ENCODE results near the gene ME3. TPM values are rescaled to one million over a fixed set of nuclear protein-coding genes. Genes with fewer than 3 reads are reported as not detected.
A peak's percentile ranks its signal among the peaks of the same experiment; 100 is the strongest.

ME3 gene
- total RNA-seq, 1 experiment from 2014 or later = 83.8 TPM

DNA sequence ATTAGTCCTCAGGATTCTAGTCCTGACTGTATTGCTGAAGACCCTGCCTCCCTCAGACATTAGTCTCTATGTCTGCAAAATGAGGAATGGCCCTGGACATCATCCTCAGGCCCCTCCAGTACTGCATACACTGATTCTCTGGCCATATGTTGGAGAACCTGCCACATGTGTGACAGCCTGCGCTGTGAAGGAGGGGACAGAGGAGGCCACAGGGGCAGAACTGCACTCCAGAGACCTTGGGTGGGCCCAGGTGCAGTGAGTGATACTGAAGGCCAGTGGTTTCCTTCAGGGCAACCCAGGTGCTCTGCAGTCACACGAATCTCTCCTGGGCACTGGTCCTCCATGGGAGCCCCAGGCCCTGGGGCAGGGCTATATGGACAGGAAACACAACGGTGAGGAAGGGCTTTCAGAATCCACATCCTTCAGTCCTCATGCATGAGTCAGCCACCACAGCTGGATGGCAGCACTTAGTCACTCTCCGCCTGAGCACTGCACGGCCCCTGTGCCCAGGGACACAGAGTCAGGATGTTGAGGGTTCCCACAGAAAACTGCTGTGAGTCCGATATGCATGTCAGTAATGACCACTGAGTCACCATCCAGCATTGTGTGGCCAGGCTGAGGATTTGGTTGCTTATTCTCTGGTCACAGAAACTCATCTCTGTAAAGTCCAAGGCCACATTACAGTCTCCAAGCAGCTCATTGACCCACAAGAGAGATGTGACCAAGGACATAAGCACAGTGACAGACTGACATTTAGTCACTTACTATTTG is 39.7 kb downstream of the ME3 start:
- Histone ChIP-seq H3K9me2 (replicated peaks; ENCODE audit: low read length) (no peaks in the 10 kb centered on the region), H3K9me3 (ENCODE audit: low read length) (no peaks in the 10 kb centered on the region), H3K27me3 (ENCODE audit: low read length) (no peaks in the 10 kb centered on the region), H2AFZ (ENCODE audit: low read length) (no peak overlapping the region), H4K20me1 (ENCODE audit: low read length) (no peaks in the 10 kb centered on the region), H3K4me1 (ENCODE audit: insufficient read depth, low read length) (peaks cover 29% of the 10 kb centered on the region), H3K9ac (ENCODE audit: low read length) (peak overlapping the region; percentile 69), H3K79me2 (ENCODE audit: low read length) (peaks cover 3% of the 10 kb centered on the region; the same call in 1 of the 2 replicates), H3K4me2 (ENCODE audit: low read length) (peak overlapping the region; percentile 24), H3K4me3 (ENCODE audit: low read length) (no peak overlapping the region), H3K36me3 (ENCODE audit: low read depth, low read length) (peaks cover 3% of the 10 kb centered on the region; the same call in 1 of the 2 replicates), H3K27ac (ENCODE audit: low read length) (peak overlapping the region; percentile 91), H3F3A (ENCODE audit: low read length, unreplicated experiment) (no peaks in the 10 kb centered on the region)
- POLR2A ChIA-PET (ENCODE audit: unreplicated experiment) = interaction anchor here (0.5 to 0.7 kb wide), 2 partner anchors 13 to 113 kb away, joined by 3 to 7 read pairs; no protein-coding TSS in a partner anchor
- ATAC-seq (peak; percentile 98), DNase-seq (peak; percentile 92)
- no peak for TF ChIP-seq EZH2 (IDR thresholded peaks at IDR 0.05; ENCODE audit: low read length, unreplicated experiment)
- TF ChIP-seq, protein P1, sequence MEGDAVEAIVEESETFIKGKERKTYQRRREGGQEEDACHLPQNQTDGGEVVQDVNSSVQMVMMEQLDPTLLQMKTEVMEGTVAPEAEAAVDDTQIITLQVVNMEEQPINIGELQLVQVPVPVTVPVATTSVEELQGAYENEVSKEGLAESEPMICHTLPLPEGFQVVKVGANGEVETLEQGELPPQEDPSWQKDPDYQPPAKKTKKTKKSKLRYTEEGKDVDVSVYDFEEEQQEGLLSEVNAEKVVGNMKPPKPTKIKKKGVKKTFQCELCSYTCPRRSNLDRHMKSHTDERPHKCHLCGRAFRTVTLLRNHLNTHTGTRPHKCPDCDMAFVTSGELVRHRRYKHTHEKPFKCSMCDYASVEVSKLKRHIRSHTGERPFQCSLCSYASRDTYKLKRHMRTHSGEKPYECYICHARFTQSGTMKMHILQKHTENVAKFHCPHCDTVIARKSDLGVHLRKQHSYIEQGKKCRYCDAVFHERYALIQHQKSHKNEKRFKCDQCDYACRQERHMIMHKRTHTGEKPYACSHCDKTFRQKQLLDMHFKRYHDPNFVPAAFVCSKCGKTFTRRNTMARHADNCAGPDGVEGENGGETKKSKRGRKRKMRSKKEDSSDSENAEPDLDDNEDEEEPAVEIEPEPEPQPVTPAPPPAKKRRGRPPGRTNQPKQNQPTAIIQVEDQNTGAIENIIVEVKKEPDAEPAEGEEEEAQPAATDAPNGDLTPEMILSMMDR (conservative IDR thresholded peaks at IDR 0.05; ENCODE audit: low read depth, low read length) = peak; percentile 28
- intact Hi-C loops (cut with micrococcal nuclease) = loop anchor here (2.0 kb wide), 1 partner anchor 186 kb away; no protein-coding TSS in a partner anchor
- CTCF ChIA-PET = no interaction called here
- BruUV-seq (replicated peaks) = no TSS peak

DNA sequence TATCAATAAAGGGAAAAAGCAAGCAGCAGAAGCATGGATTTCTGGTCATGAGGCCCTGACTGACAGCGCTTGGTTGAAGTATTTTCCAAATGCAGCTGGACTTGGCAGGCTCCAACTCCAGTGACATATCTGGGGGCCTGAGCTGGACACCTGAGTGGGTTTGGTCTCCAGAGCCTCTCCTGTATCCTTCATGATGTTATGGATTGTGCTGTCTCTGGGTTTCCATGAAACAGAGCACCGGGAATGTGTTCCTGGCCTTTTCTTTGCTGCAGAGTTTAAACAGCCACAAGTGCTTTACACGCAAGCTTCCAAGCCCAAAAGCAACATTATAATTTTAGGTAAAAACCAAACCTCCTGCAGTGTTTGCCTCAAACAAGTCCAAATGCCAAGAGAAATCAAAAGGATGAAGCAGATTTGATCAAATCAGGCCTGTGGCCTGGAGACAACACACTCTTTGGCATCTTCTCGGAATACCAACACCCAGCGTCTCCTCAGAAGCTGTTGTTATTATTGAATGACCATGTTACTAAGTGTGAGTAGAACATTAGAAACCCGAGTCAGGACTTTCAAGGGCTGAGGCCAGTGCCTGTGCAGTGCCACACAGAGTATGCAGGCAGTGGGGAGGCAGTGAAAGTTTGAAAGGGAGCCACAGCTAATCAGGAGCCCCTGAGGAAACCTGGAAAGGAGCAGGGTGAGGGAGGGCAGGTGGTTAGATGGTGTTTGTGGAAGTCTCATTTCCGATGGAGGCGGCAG is 42.0 kb downstream of the ME3 start:
- Histone ChIP-seq H4K20me1 (ENCODE audit: low read length) (no peaks in the 10 kb centered on the region), H3K27me3 (ENCODE audit: low read length) (no peaks in the 10 kb centered on the region), H3F3A (ENCODE audit: low read length, unreplicated experiment) (no peaks in the 10 kb centered on the region), H3K4me1 (ENCODE audit: insufficient read depth, low read length) (peaks cover 18% of the 10 kb centered on the region), H3K9ac (ENCODE audit: low read length) (no peak overlapping the region), H3K9me3 (ENCODE audit: low read length) (no peaks in the 10 kb centered on the region), H3K36me3 (ENCODE audit: low read depth, low read length) (no peaks in the 10 kb centered on the region), H3K4me2 (ENCODE audit: low read length) (no peak overlapping the region), H3K4me3 (ENCODE audit: low read length) (no peak overlapping the region), H3K9me2 (replicated peaks; ENCODE audit: low read length) (no peaks in the 10 kb centered on the region), H2AFZ (ENCODE audit: low read length) (no peak overlapping the region), H3K79me2 (ENCODE audit: low read length) (no peaks in the 10 kb centered on the region), H3K27ac (ENCODE audit: low read length) (no peak overlapping the region)
- ChIA-PET POLR2A (ENCODE audit: unreplicated experiment) (no interaction called here), CTCF (no interaction called here)
- BruUV-seq (replicated peaks) = no TSS peak
- TF ChIP-seq, protein P1 (conservative IDR thresholded peaks at IDR 0.05; ENCODE audit: low read depth, low read length) = no peak
- TF ChIP-seq EZH2 (IDR thresholded peaks at IDR 0.05; ENCODE audit: low read length, unreplicated experiment) (no peak), EZH2phosphoT487 (IDR thresholded peaks at IDR 0.05; ENCODE audit: borderline replicate concordance, low read length) (no peak)
- intact Hi-C loops (cut with micrococcal nuclease) = no loop called here
- no peak for DNase-seq
- ATAC-seq = no peak
